Renal cortex interstitium (tissue), 11 donors: ENCODE data around the gene ZNF284. TPM values are rescaled to one million over a fixed set of nuclear protein-coding genes. Genes with fewer than 3 reads are reported as not detected.
"Not testable (repeated sequence)": the region's sequence is repeated elsewhere in the genome, so short reads cannot be mapped to it uniquely, and the experiment has no call there.

Source experiments
- DNase-seq, 11 donors: peaks; one replicate each; pipeline ENCODE4 v3.0.0-alpha.2; 2013; ENCODE audit warnings: low read depth in 9 of 11, low spot score in 4 of 11; ENCODE audit errors: extremely low read depth in 1 of 11
- polyA plus RNA-seq, 3 donors: library from polyadenylated mRNA; unstranded; fragments of 120-200 nt; gene quantifications; one replicate each; pipeline ENCODE4 v1.2.1, GENCODE V29; 2013; ENCODE audit not compliant: insufficient read length in 3 of 3

Gene ZNF284
- polyA plus RNA-seq, 3 donors, result 3.2 to 5.9 (median 3.5) TPM

DNA sequence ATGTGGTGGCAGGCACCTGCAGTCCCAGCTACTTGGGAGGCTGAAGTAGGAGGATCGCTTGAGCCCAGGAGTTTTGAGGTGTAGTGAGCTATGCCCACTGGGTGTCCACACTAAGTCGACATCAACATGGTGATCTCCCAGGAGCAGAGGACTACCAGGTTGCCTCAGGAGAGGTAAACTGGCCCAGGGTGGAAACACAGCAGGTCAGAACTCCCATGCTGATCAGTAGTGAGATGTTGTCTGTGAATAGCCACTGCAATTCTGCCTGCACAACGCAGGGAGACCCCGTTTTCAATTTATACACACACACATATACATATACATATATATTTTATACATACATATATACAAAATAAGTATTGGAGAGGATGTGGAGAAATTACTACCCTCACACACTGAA is 20.1 kb downstream of the ZNF284 start:
- DNase-seq, result no peak

DNA sequence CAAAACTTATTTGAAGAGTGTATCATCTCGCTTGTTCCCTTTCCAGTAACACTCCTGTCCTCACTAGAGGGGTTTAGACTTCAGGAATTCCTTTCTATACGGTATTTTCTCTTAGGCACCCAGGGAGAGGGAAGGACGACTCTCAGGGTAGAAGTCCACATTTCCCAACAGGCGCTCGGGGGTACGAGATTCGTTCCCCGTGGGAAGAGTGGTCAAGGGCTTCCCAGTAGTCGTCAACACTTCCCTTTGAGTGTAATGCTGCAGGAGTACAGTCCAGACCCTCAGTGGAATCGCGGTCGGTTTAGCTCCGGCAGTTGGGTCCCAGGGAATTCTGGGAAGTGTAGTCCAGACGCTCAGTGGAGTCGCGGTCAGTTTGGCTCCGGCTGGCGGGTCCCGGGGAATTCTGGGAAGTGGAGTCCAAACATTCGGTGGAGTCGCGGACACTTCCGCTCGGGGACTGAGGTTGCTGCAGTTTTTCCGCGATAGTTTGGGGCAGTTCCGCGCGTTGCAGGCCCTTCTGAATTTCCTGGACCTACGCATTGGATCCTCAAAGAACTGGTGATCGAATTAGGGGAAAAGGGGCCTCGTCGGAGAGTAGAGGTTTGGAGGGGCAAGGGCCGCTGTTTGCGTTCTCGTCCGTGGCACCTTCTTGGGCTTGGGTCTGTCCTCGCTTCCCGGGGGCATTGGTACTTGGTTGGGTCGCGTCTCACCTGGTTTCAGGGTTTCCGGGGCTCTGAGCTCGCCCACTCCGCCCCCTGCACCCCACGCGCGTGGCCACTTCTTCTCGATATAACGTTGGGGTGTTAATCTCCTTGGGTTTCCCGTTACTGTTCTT is 22.2 kb downstream of the ZNF284 start, which contains the start of gene ZNF224:
Gene ZNF224 (plus strand): TSS at position 431 of the 835 bp plus-strand sequence. CDS start 3,513 bp downstream, outside the sequence.
- peak; percentile 85 to 98 (median 92) for DNase-seq

DNA sequence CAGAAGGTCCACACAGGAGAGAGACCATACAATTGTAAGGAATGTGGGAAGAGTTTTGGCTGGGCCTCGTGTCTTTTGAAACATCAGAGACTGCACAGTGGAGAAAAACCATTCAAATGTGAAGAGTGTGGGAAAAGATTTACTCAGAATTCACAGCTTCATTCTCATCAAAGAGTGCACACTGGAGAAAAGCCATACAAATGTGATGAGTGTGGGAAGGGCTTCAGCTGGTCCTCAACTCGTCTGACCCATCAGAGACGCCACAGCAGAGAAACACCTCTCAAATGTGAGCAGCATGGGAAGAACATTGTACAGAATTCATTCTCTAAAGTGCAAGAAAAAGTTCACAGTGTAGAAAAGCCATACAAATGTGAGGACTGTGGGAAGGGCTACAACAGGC is 35.8 kb downstream of the ZNF284 start:
- DNase-seq, result no peak

- DNase-seq, result no peak
Observed at GRCh38 chr19:44109458-44109857, 37.5 kb downstream of the ZNF284 start.

GRCh38 chr19:44111910-44112463 is 40.0 kb downstream of the ZNF284 start:
- peak in 5 of 11 donors; percentile 14 to 45 (median 28) for DNase-seq

DNA sequence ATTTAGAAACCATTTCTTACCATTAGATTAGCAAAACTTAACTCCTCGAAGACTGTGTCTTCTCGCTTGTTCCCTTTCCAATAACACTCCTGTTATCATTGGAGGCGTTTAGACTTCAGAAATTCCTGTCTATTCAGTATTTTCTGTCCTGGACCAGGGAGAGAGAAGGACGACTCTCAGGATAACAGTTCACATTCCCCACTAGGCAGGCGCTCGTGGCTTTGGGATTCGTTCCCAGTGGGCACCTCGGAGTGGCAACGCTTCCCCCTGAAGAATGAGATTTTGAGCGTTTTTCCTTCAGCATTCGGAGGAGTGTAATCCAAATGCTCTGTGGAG is 40.8 kb downstream of the ZNF284 start:
- DNase-seq, result no peak

GRCh38 chr19:44113138-44113783 is 41.3 kb downstream of the ZNF284 start, which contains the start of gene ZNF225:
ZNF225 (plus strand) TSS chr19:44113399; CDS start chr19:44115828, 2,429 bp downstream.
- peak; percentile 97 to 100 (median 99) for DNase-seq

- peak in 2 of 11 donors; percentile 3 to 8 for DNase-seq
Observed at GRCh38 chr19:44113784-44114390, 41.9 kb downstream of the ZNF284 start.

GRCh38 chr19:44121162-44121561 is 49.2 kb downstream of the ZNF284 start:
- DNase-seq, result not testable (repeated sequence)

GRCh38 chr19:44131955-44132354 is 60.0 kb downstream of the ZNF284 start:
- DNase-seq, result no peak

Other genes starting within 250 kb of the ZNF284 start
- gene ZNF283, start 244.8 kb upstream of the ZNF284 start, polyA plus RNA-seq, result 10 to 100 TPM; 14.5 to 22.3 (median 14.9) TPM
- gene ZNF404, start 188.2 kb upstream of the ZNF284 start, polyA plus RNA-seq, result 10 to 100 TPM; 10.5 to 16.5 (median 16.5) TPM
- gene ZNF45, start 136.9 kb upstream of the ZNF284 start, polyA plus RNA-seq, result 10 to 100 TPM; 25.0 to 31.0 (median 26.9) TPM
- 1 to 10 TPM; 6.0 to 9.3 (median 7.2) TPM for gene ZNF221, start 120.9 kb upstream of the ZNF284 start, polyA plus RNA-seq
- 10 to 100 TPM; 13.9 to 17.2 (median 14.3) TPM for gene ZNF155, start 88.0 kb upstream of the ZNF284 start, polyA plus RNA-seq
- 1 to 10 TPM; 6.0 to 7.7 (median 6.8) TPM for gene ZNF230, start 69.2 kb upstream of the ZNF284 start, polyA plus RNA-seq
- gene ZNF222, start 46.8 kb upstream of the ZNF284 start, polyA plus RNA-seq, result 10 to 100 TPM in 2 of 3 donors, 1 to 10 TPM in 1; 9.7 to 11.4 (median 10.2) TPM
- gene ZNF223, start 20.1 kb upstream of the ZNF284 start, polyA plus RNA-seq, result 10 to 100 TPM; 10.7 to 15.1 (median 12.4) TPM
- 10 to 100 TPM; 23.5 to 49.8 (median 31.8) TPM for gene ZNF224, start 22.2 kb downstream of the ZNF284 start, polyA plus RNA-seq
- gene ZNF225, start 41.2 kb downstream of the ZNF284 start, polyA plus RNA-seq, result 10 to 100 TPM in 1 of 3 donors, 1 to 10 TPM in 2; 9.1 to 11.6 (median 9.5) TPM
- 10 to 100 TPM; 13.8 to 21.3 (median 15.1) TPM for gene ZNF234, start 69.4 kb downstream of the ZNF284 start, polyA plus RNA-seq
- 10 to 100 TPM; 24.0 to 35.1 (median 30.5) TPM for gene ZNF226, start 92.9 kb downstream of the ZNF284 start, polyA plus RNA-seq
- 10 to 100 TPM; 25.1 to 27.5 (median 25.8) TPM for gene ZNF227, start 140.4 kb downstream of the ZNF284 start, polyA plus RNA-seq
- 1 to 10 TPM; 6.3 to 8.0 (median 6.7) TPM for gene ZNF233, start 187.7 kb downstream of the ZNF284 start, polyA plus RNA-seq
- 10 to 100 TPM; 11.2 to 13.1 (median 12.9) TPM for gene ZNF235, start 232.9 kb downstream of the ZNF284 start, polyA plus RNA-seq